Prostate gland (tissue), 2 donors: ENCODE measurements around the gene ADK. TPM values are rescaled to one million over a fixed set of nuclear protein-coding genes. Genes with fewer than 3 reads are reported as not detected.

Experiments
- DNase-seq: peaks from one replicate; pipeline ENCODE4 v3.0.0-alpha.2; 2019; ENCODE audit warnings: low spot score
- H3K27ac ChIP-seq, 2 donors: fragments of 200-600 bp; sonication (generic); 2 replicates each; pipeline ENCODE4 v1.5.1; 2017 to 2019
- H3K27me3 ChIP-seq: fragments of 200-600 bp; sonication (generic); replicated peaks from 2 replicates; pipeline ENCODE4 v1.5.1; 2019; ENCODE audit not compliant: insufficient read depth
- H3K36me3 ChIP-seq, 2 donors: fragments of 200-600 bp; sonication (generic); 1 replicate in 1 of 2; 2 replicates in 1 of 2; pipeline versions ENCODE4 v1.5.1 to v1.8.1; 2017 to 2019
- H3K4me1 ChIP-seq: fragments of 200-600 bp; sonication (generic); replicated peaks from 2 replicates; pipeline ENCODE4 v1.5.1; 2019
- H3K4me3 ChIP-seq, 2 donors: fragments of 200-600 bp; sonication (generic); 2 replicates each; pipeline ENCODE4 v1.5.1; 2017 to 2019
- H3K9me3 ChIP-seq: fragments of 200-600 bp; sonication (generic); 2 replicates; pipeline ENCODE4 v1.5.1; 2017
- POLR2A ChIP-seq: fragments of 450-650 bp; IDR thresholded peaks from one replicate; pipeline ENCODE4 v1.6.1; 2016; ENCODE audit warnings: antibody characterized with exemption, mild to moderate bottlenecking
- POLR2AphosphoS5 ChIP-seq: sonication (generic); formaldehyde crosslinking; IDR thresholded peaks from one replicate; pipeline ENCODE4 v1.6.1; 2017; ENCODE audit warnings: antibody characterized with exemption
- WGBS: methylation state at CpG from one replicate; pipeline ENCODE4 v1.1.5; 2018; 5-methylcytosine and 5-hydroxymethylcytosine counted together
- intact Hi-C: fragments of 100-400 bp; cut with DNase I; formaldehyde crosslinking; loops from one replicate; pipeline ENCODE4 v1.14.2; 2022
- total RNA-seq, 2 donors: library from RNA; depleted of rRNA; stranded (reverse); fragments of >200 nt; gene quantifications; one replicate each; pipeline ENCODE4 v1.1.0, GENCODE V29; 2016
- TF ChIP-seq, protein P1 (sequence below), 4 experiments: fragments of 200-600 bp in 2 of 4; fragments of 450-650 bp in 2 of 4; sonication (generic) in 2 of 4; IDR thresholded peaks; 1 replicate in 3 of 4; 2 replicates in 1 of 4; pipeline ENCODE4 v1.5.1; 2016 to 2019; ENCODE audit warnings: antibody characterized with exemption in 4 of 4, mild to moderate bottlenecking in 2 of 4, moderate library complexity in 2 of 4

ADK gene
- total RNA-seq, 2 donors from 2014 or later: 34.1 to 42.5 TPM

DNA sequence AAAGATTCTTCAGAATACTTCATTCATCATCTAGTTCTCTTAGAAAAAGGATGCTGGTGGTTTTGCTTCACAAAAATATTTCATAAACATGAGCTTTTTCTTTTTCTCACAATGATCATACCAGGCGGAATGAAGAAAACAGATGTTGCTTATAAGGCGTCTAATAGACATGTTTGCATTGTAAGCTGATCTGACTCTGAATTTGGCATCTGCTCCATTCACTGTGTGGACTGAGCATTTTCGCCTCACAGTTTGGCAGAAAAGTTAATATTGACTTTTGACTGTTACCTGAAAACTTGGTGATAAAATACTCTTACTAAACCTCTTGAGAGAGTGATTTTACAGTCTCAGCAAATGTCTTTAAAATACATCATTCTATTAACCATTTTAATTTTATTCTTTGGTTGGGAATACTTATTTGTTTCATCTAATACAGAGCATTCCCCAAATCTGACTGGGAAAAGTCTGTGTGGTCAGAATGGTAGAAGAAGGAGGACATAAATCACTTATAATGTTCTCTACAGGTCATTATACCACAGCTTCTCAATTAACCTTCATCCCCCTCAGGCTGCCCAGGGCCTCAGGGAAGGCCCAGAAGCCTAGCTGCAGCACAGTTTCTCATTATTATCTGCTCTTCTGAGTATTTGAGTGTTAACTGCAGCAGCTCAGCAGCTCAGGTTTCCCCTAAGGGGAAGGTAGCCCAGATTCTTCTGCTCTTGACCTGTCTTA, 553.8 kb downstream of the ADK start:
- Histone ChIP-seq H3K27ac (no peak overlapping the region), H3K9me3 (no peaks in the 10 kb centered on the region), H3K4me3 (no peak overlapping the region), H3K27me3 (no peaks in the 10 kb centered on the region), H3K4me1 (peaks cover 4% of the 10 kb centered on the region), H3K36me3 (no peaks in the 10 kb centered on the region)
- DNase-seq: no peak
- intact Hi-C loops: no loop called here
- 24% methylated on average over 3 of the region's 3 CpGs for WGBS
- TF ChIP-seq POLR2A (no peak), POLR2AphosphoS5 (peak; percentile 37)
- TF ChIP-seq, protein P1, sequence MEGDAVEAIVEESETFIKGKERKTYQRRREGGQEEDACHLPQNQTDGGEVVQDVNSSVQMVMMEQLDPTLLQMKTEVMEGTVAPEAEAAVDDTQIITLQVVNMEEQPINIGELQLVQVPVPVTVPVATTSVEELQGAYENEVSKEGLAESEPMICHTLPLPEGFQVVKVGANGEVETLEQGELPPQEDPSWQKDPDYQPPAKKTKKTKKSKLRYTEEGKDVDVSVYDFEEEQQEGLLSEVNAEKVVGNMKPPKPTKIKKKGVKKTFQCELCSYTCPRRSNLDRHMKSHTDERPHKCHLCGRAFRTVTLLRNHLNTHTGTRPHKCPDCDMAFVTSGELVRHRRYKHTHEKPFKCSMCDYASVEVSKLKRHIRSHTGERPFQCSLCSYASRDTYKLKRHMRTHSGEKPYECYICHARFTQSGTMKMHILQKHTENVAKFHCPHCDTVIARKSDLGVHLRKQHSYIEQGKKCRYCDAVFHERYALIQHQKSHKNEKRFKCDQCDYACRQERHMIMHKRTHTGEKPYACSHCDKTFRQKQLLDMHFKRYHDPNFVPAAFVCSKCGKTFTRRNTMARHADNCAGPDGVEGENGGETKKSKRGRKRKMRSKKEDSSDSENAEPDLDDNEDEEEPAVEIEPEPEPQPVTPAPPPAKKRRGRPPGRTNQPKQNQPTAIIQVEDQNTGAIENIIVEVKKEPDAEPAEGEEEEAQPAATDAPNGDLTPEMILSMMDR (IDR thresholded peaks at IDR 0.05): no peak

DNA sequence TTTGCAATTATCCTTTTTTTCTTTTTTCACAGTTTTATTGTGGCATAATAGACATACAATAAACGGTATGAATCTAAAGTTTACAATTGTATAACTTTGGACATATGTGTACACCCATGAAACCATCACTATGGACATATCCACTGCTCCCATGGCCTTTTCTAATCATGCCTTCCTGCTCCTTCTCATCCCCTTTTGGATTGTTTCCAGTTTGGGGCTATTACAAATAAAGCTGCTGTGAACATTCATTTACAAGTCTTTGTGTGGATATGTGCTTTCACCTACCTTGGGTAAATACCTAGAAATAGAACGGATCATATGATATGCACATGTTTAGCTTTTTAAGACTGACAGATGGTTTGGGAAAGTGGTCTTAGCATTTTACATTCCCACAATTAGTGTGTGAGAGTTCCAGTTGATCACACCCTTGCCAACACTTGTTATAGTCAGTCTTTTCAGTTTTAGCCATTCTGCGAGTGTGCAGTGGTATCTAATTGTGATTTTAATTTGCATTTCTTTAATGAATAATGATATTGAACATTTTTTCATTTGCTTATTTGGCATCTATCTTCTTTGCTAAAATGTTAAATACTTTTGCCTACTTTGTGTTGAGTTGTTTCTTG, 554.4 kb downstream of the ADK start:
- TF ChIP-seq, protein P1 (IDR thresholded peaks at IDR 0.05): no peak
- TF ChIP-seq POLR2AphosphoS5: no peak
- DNase-seq: no peak
- H3K9me3 ChIP-seq: no peaks in the 10 kb centered on the region
- peaks cover 4% of the 10 kb centered on the region for H3K4me1 ChIP-seq
- no peak overlapping the region for H3K27ac ChIP-seq
- intact Hi-C loops: no loop called here
- 66% methylated on average over 3 of the region's 3 CpGs for WGBS
- no peaks in the 10 kb centered on the region for H3K36me3 ChIP-seq
- no peaks in the 10 kb centered on the region for H3K27me3 ChIP-seq
- H3K4me3 ChIP-seq: no peak overlapping the region

DNA sequence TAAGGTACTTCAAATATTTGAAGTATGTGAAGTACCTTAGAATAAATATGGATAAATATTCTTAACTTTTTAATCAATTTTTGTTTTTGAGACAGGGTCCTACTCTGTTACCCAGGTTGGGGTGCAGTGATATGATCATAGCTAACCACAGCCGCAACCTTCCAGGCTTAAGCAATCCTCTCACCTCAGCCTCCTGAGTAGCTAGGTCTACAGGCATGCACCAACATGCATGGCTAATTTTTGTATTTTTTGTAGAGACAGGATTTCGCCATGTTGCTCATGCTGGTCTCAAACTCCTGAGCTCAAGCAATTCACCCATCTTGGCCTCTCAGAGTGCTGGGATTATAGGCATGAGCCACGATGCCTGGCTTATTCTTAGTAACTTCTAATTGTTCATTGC, 555.9 kb downstream of the ADK start:
- Histone ChIP-seq H3K27ac (no peak overlapping the region), H3K9me3 (no peaks in the 10 kb centered on the region), H3K27me3 (no peaks in the 10 kb centered on the region), H3K36me3 (no peaks in the 10 kb centered on the region), H3K4me1 (peaks cover 4% of the 10 kb centered on the region), H3K4me3 (no peak overlapping the region)
- DNase-seq: no peak
- WGBS: 99% methylated on average over 3 of the region's 3 CpGs
- no peak for TF ChIP-seq POLR2A
- TF ChIP-seq, protein P1 (IDR thresholded peaks at IDR 0.05): no peak
- no peak for TF ChIP-seq POLR2AphosphoS5
- intact Hi-C loops: no loop called here

DNA sequence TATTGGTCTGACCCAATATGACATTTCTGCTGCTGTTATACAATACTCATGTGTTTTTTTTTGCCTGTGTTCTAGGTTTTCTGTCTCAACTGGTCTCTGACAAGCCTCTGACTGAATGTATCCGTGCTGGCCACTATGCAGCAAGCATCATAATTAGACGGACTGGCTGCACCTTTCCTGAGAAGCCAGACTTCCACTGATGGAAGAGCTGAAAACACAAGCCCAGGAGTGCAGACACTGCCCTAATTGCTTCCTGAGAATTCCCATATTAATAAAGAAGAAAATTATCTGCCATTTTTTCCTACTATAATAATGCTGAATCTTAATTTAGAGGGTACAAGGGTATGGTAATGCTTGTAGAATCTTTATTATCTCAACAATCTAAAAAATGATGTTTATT, 557.2 kb downstream of the ADK start:
- WGBS: 100% methylated on average over 2 of the region's 2 CpGs
- Histone ChIP-seq H3K36me3 (no peaks in the 10 kb centered on the region), H3K27ac (no peak overlapping the region), H3K9me3 (no peaks in the 10 kb centered on the region), H3K4me3 (no peak overlapping the region), H3K4me1 (peaks cover 4% of the 10 kb centered on the region), H3K27me3 (no peaks in the 10 kb centered on the region)
- intact Hi-C loops: no loop called here
- TF ChIP-seq, protein P1 (IDR thresholded peaks at IDR 0.05): no peak
- TF ChIP-seq POLR2AphosphoS5: no peak
- TF ChIP-seq POLR2A: no peak
- no peak for DNase-seq

GRCh38 chr10:74718208-74718607, 567.2 kb downstream of the ADK start:
- Histone ChIP-seq H3K27ac (no peak overlapping the region), H3K4me1 (no peaks in the 10 kb centered on the region), H3K9me3 (no peaks in the 10 kb centered on the region), H3K4me3 (no peak overlapping the region), H3K36me3 (no peaks in the 10 kb centered on the region), H3K27me3 (no peaks in the 10 kb centered on the region)
- no peak for DNase-seq
- intact Hi-C loops: no loop called here
- WGBS: 100% methylated on average over 1 of the region's 1 CpG
- TF ChIP-seq, protein P1 (IDR thresholded peaks at IDR 0.05): no peak
- TF ChIP-seq POLR2AphosphoS5 (no peak), POLR2A (no peak)
